Fibroblast of villous mesenchyme (primary cell): ENCODE results near the gene SLC25A33. TPM values are rescaled to one million over a fixed set of nuclear protein-coding genes. Genes with fewer than 3 reads are reported as not detected.
A peak's percentile ranks its signal among the peaks of the same experiment; 100 is the strongest.

Experiments used
- DNase-seq: peaks from one replicate; pipeline ENCODE4 v3.0.0-alpha.2; 2010; ENCODE audit warnings: low read depth
- H3K4me3 ChIP-seq: 2 replicates; pipeline ENCODE4 v1.5.1; 2011; ENCODE audit warnings: low read depth, mild to moderate bottlenecking, low read length
- CTCF ChIP-seq: IDR thresholded peaks from 2 replicates; pipeline ENCODE4 v1.5.1; 2012; ENCODE audit warnings: low read depth, mild to moderate bottlenecking, low read length; ENCODE audit not compliant: insufficient read depth
- total RNA-seq: library from RNA; depleted of rRNA; stranded (reverse); fragments of >200 nt; gene quantifications from 2 replicates; pipeline ENCODE4 v1.2.3, GENCODE V29; 2012

SLC25A33 gene
- 5.5 and 6.5 TPM in 2 replicates for total RNA-seq

- TF ChIP-seq CTCF = no peak
- DNase-seq = peak; percentile 98
- peak within 1 kb of the TSS; percentile 78 for H3K4me3 ChIP-seq
Observed at GRCh38 chr1:9539165-9539828, at the start of gene SLC25A33. Gene SLC25A33, plus strand, starts transcription at chr1:9539465. Its CDS starts 227 bp downstream, at chr1:9539692.

- peak; percentile 85 for DNase-seq
- TF ChIP-seq CTCF = peak; percentile 89
- no peak overlapping the region for H3K4me3 ChIP-seq
Observed at GRCh38 chr1:9490605-9491339, 48.5 kb upstream of the SLC25A33 start.

GRCh38 chr1:9493326-9493725, 45.9 kb upstream of the SLC25A33 start:
- no peak for TF ChIP-seq CTCF
- no peak overlapping the region for H3K4me3 ChIP-seq
- DNase-seq = no peak

GRCh38 chr1:9494936-9495758, 44.1 kb upstream of the SLC25A33 start:
- peak overlapping the region; percentile 7 for H3K4me3 ChIP-seq
- peak; percentile 91 for TF ChIP-seq CTCF
- DNase-seq = peak; percentile 47

- no peak for DNase-seq
- H3K4me3 ChIP-seq = no peak overlapping the region
- TF ChIP-seq CTCF = no peak
Observed at GRCh38 chr1:9495854-9496374, 43.4 kb upstream of the SLC25A33 start.
